Endothelial cell of umbilical vein (primary cell): ENCODE results near the gene MTRF1. TPM values are rescaled to one million over a fixed set of nuclear protein-coding genes. Genes with fewer than 3 reads are reported as not detected.

Experiments
- BruUV-seq: library from RNA; stranded (reverse); fragments of 400-500 nt; replicated peaks from 2 replicates; lab custom pipeline; 2021; lab: Mats Ljungman, UMichigan
- CTCF ChIA-PET: fragments of 300-600, 350-600 bp; sonication (Branson Sonifier 250); formaldehyde crosslinking; loops from one replicate; lab custom pipeline; 2021; ENCODE audit warnings: antibody characterized with exemption, inconsistent platforms; lab: Charles Lee
- POLR2A ChIA-PET: fragments of 300-600, 350-600 bp; sonication (Branson Sonifier 250); formaldehyde crosslinking; loops from one replicate; lab custom pipeline; 2021; ENCODE audit warnings: antibody characterized with exemption, inconsistent platforms; lab: Charles Lee
- DNase-seq: peaks from one replicate; pipeline ENCODE4 v3.0.0-alpha.2; 2011; ENCODE audit warnings: low read depth, low spot score
- FAIRE-seq: peaks from 2 replicates; lab custom pipeline; 2011; peaks lifted over from hg19 to GRCh38; lab: Jason Lieb, UNC
- H2AFZ ChIP-seq: 2 replicates; pipeline ENCODE4 v1.6.0; 2012; ENCODE audit warnings: low read depth, low read length, control low read depth, inconsistent platforms
- H3K27ac ChIP-seq: 2 replicates; pipeline ENCODE4 v1.5.1; 2011; ENCODE audit warnings: low read depth, mild to moderate bottlenecking, control low read depth, low read length, moderate library complexity; ENCODE audit not compliant: insufficient read depth
- H3K27me3 ChIP-seq, 2 experiments: 2 replicates each; pipeline versions ENCODE4 v1.6.0 to v1.6.1; 2011; ENCODE audit warnings: low read length in 2 of 2, mixed read lengths in 1 of 2; ENCODE audit not compliant: control insufficient read depth in 2 of 2, insufficient read depth in 2 of 2
- H3K36me3 ChIP-seq, 2 experiments: 2 replicates in 1 of 2; 3 replicates in 1 of 2; pipeline ENCODE4 v1.5.1; 2011; ENCODE audit warnings: low read length in 2 of 2, mild to moderate bottlenecking in 1 of 2, moderate library complexity in 1 of 2; ENCODE audit not compliant: control insufficient read depth in 2 of 2, insufficient read depth in 2 of 2; ENCODE audit errors: extremely low read depth in 1 of 2
- H3K4me1 ChIP-seq: 3 replicates; pipeline ENCODE4 v1.5.1; 2011; ENCODE audit warnings: mild to moderate bottlenecking, low read length; ENCODE audit not compliant: control insufficient read depth, insufficient read depth; ENCODE audit errors: extremely low read depth
- H3K4me2 ChIP-seq: 2 replicates; pipeline ENCODE4 v1.6.1; 2011; ENCODE audit warnings: low read length, control low read depth, mixed read lengths; ENCODE audit not compliant: insufficient read depth
- H3K4me3 ChIP-seq, 3 experiments: fragments of 200-600 bp in 1 of 3; sonication (generic), shearing (Covaris generic) in 1 of 3; replicated peaks in 1 of 3; 2 replicates each; pipeline ENCODE4 v1.5.1; 2011 to 2016; ENCODE audit warnings: control low read depth in 3 of 3, low read length in 3 of 3, mild to moderate bottlenecking in 2 of 3, inconsistent platforms in 1 of 3, low read depth in 1 of 3, moderate library complexity in 1 of 3; ENCODE audit not compliant: insufficient read depth in 1 of 3
- H3K79me2 ChIP-seq: 2 replicates; pipeline ENCODE4 v1.6.0; 2012; ENCODE audit warnings: low read length, inconsistent platforms; ENCODE audit not compliant: control insufficient read depth, insufficient read depth
- H3K9ac ChIP-seq: replicated peaks from 2 replicates; pipeline ENCODE3; 2011; ENCODE audit warnings: low read length, control low read depth; ENCODE audit not compliant: insufficient read depth; ENCODE audit errors: extremely low read depth
- H3K9me1 ChIP-seq: replicated peaks from 3 replicates; pipeline ENCODE4 v1.6.0; 2011; ENCODE audit warnings: mild to moderate bottlenecking, low read length; ENCODE audit not compliant: control insufficient read depth, insufficient read depth; ENCODE audit errors: extremely low read depth
- H3K9me3 ChIP-seq: replicated peaks from 2 replicates; pipeline ENCODE4 v1.5.1; 2012; ENCODE audit warnings: low read length, inconsistent platforms; ENCODE audit not compliant: control insufficient read depth, insufficient read depth
- H4K20me1 ChIP-seq: replicated peaks from 2 replicates; pipeline ENCODE3; 2011; ENCODE audit warnings: mild to moderate bottlenecking, low read length; ENCODE audit not compliant: control insufficient read depth, insufficient read depth; ENCODE audit errors: extremely low read depth
- CTCF ChIP-seq, 2 donors: IDR thresholded peaks; 1 replicate in 1 of 2; 2 replicates in 1 of 2; pipeline ENCODE4 v1.5.1; 2011; ENCODE audit warnings: low read length in 2 of 2, mild to moderate bottlenecking in 2 of 2, moderate library complexity in 2 of 2, control low read depth in 1 of 2, inconsistent platforms in 1 of 2, low read depth in 1 of 2; ENCODE audit not compliant: insufficient read depth in 1 of 2; ENCODE audit errors: extremely low read depth in 1 of 2
- EZH2 ChIP-seq: IDR thresholded peaks from 2 replicates; pipeline ENCODE4 v1.6.1; 2012; ENCODE audit warnings: borderline replicate concordance, low read depth, mild to moderate bottlenecking, moderate library complexity, low read length, inconsistent platforms; ENCODE audit not compliant: severe bottlenecking
- FOS ChIP-seq: IDR thresholded peaks from 2 replicates; pipeline ENCODE4 v1.6.1; 2011; ENCODE audit warnings: mild to moderate bottlenecking, low read length, moderate library complexity, borderline replicate concordance; ENCODE audit not compliant: insufficient read depth
- GATA2 ChIP-seq: IDR thresholded peaks from 2 replicates; pipeline ENCODE4 v1.7.0; 2011; ENCODE audit warnings: low read depth, mild to moderate bottlenecking, moderate library complexity, mixed read lengths, low read length; ENCODE audit not compliant: insufficient read length, insufficient read depth
- JUN ChIP-seq: IDR thresholded peaks from 2 replicates; pipeline ENCODE4 v1.6.1; 2011; ENCODE audit warnings: borderline replicate concordance, low read depth; ENCODE audit not compliant: insufficient read length, insufficient read depth
- MAX ChIP-seq: IDR thresholded peaks from 2 replicates; pipeline ENCODE4 v1.6.1; 2011; ENCODE audit not compliant: insufficient read depth, insufficient read length
- MYC ChIP-seq: IDR thresholded peaks from one replicate; pipeline ENCODE4 v1.6.1; 2011; ENCODE audit warnings: mild to moderate bottlenecking, low read depth, low read length
- POLR2A ChIP-seq: IDR thresholded peaks from 2 replicates; pipeline ENCODE4 v1.6.1; 2012; ENCODE audit warnings: low read depth, mild to moderate bottlenecking, control low read depth, low read length
- POLR2AphosphoS5 ChIP-seq: IDR thresholded peaks from 2 replicates; pipeline ENCODE4 v1.6.1; 2012; ENCODE audit warnings: low read depth, mild to moderate bottlenecking, control low read depth, low read length, moderate library complexity; ENCODE audit not compliant: insufficient read depth
- dilution Hi-C: fragments of 300-500 bp; cut with MboI; formaldehyde crosslinking; loops from one replicate; pipeline ENCODE4 v1.15.0; 2019; ENCODE audit warnings: low sequenced_read_pairs; ENCODE audit not compliant: extremely low pct_ligation_motif_present
- intact Hi-C: fragments of 100-400 bp; cut with micrococcal nuclease; formaldehyde crosslinking; loops from one replicate; pipeline ENCODE4 v1.10.0; 2022
- polyA plus RNA-seq, 4 experiments: library from polyadenylated mRNA; depleted of rRNA in 3 of 4; stranded (reverse) in 3 of 4; unstranded in 1 of 4; fragments of >200 nt; gene quantifications; 2 replicates each; pipeline versions ENCODE4 v1.2.1 to v1.2.3, GENCODE V29; 2011 to 2012; ENCODE audit warnings: missing spikeins in 1 of 4
- total RNA-seq: library from RNA; stranded (reverse); gene quantifications from 2 replicates; pipeline ENCODE4 v1.2.3, GENCODE V29; 2021

The MTRF1 gene
- total and polyA plus RNA-seq, 2 donors (not counting 3 experiments of a cell fraction or from before 2014, with no cell fraction given) = 8.0 to 16.3 TPM

GRCh38 chr13:41186481-41186880, 76.9 kb downstream of the MTRF1 start:
- Histone ChIP-seq H3K9me3 (no peaks in the 10 kb centered on the region), H3K9ac (no peak overlapping the region), H3K4me2 (no peak overlapping the region), H3K27ac (no peak overlapping the region), H3K27me3 (no peaks in the 10 kb centered on the region), H4K20me1 (no peaks in the 10 kb centered on the region), H3K4me3 (no peak overlapping the region), H3K36me3 (no peaks in the 10 kb centered on the region), H2AFZ (no peak overlapping the region), H3K9me1 (no peaks in the 10 kb centered on the region), H3K4me1 (no peaks in the 10 kb centered on the region), H3K79me2 (no peaks in the 10 kb centered on the region)
- dilution Hi-C loops (no loop called here), intact Hi-C loops (no loop called here)
- no peak for DNase-seq
- FAIRE-seq = no peak
- ChIA-PET CTCF (interaction anchor here (1.4 kb wide), 1 partner anchor 11 kb away, joined by 3 read pairs; no protein-coding TSS in a partner anchor), POLR2A (no interaction called here)
- no TSS peak for BruUV-seq
- no peak for TF ChIP-seq CTCF (IDR thresholded peaks at IDR 0.05; ENCODE audit: extremely low read depth in 1 of 2, insufficient read depth in 1 of 2, low read depth in 1 of 2, low read length in 2 of 2)
- TF ChIP-seq FOS = no peak
- no peak for TF ChIP-seq POLR2AphosphoS5
- TF ChIP-seq GATA2 = no peak
- no peak for TF ChIP-seq POLR2A
- no peak for TF ChIP-seq MAX
- TF ChIP-seq MYC = no peak
- TF ChIP-seq JUN = no peak
- TF ChIP-seq EZH2 = no peak
